GM21515 (cell line): ENCODE data around the gene TBX22.
"Not testable (repeated sequence)": the region's sequence is repeated elsewhere in the genome, so short reads cannot be mapped to it uniquely, and the experiment has no call there.

Experiments used
- ATAC-seq: cut with Tn5 transposase; IDR thresholded peaks from one replicate; pipeline ENCODE4 v1.9.1; 2021; ENCODE audit not compliant: unreplicated experiment

TBX22 gene, protein sequence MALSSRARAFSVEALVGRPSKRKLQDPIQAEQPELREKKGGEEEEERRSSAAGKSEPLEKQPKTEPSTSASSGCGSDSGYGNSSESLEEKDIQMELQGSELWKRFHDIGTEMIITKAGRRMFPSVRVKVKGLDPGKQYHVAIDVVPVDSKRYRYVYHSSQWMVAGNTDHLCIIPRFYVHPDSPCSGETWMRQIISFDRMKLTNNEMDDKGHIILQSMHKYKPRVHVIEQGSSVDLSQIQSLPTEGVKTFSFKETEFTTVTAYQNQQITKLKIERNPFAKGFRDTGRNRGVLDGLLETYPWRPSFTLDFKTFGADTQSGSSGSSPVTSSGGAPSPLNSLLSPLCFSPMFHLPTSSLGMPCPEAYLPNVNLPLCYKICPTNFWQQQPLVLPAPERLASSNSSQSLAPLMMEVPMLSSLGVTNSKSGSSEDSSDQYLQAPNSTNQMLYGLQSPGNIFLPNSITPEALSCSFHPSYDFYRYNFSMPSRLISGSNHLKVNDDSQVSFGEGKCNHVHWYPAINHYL

DNA sequence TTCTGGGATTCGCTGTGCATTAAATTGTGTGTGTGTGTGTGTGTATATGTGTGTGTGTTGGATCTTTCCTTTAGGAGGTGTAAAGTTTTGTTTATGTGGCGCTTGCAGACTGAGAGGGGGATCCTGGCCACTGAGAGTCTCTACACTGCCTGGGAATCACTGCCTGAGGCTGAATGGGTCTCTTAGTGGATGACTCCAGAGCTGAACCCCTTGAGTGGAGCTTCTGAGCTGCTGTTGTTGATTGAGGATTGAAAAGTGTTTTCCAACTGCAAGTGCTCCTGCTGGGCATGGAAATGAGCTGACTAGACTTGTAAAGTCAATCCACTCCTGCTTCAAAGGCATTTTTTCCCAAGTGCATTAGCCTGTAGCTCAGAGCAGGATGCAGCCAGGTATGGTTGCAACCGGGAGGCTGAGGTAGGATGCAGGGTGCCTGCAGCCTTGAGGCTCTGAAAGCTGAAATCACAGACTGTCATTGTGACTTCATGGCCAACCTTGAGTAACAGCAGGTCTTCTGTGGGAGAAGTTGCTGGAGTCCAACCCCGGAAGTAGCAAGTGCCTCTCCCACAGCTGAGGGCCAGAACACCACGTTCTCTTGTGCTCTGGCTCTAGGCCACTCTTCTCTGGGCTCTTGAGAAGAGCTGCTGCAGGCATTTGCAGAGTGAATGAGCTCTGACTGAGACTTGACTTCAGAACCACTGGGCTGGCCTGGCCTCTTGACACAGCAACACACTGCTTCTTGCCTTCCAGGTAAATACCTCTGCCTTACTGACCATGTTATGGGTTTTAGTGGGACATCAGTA, at the start of gene TBX22:
Gene TBX22, plus strand, starts transcription at position 613 of the 800 bp plus-strand sequence. CDS start 7,517 bp downstream, outside the sequence.
- no peak for ATAC-seq

DNA sequence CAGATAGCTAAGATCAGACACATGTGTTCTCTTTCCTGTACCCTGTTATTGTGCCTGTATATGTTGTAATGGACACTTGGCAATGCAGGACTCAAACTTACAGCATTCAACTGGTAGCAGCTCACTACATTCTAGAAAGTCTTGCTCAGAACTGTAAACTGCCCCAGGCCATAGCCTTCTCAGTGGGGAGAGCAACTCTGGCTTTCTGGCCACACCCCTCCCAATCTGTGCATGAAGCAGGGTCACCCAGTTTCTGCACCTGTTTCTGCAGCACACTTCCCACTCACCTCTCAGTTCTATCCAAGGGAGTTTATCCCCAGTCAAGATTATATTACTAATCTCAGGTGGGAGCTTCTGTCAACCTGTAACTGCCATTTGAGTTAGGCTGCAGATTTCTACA, 38.9 kb upstream of the TBX22 start:
- no peak for ATAC-seq

DNA sequence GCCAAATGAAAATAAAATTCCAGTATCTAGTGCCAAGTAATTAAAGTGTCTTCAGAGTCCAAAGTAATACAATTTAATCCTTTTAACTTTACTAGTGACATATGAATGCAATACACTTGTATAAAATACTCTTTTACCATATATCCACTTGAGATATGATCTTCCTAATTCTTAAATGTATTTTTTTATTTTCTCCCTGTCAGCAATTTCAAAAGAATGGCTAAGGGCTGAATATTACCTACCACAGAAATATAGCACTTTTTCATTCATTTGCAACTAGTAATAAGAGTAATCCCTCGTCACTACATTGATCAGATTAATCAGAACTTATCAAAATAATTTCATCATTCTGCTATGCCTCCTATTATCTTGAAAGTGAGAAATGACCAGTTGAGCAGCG, 10.1 kb upstream of the TBX22 start:
- no peak for ATAC-seq

DNA sequence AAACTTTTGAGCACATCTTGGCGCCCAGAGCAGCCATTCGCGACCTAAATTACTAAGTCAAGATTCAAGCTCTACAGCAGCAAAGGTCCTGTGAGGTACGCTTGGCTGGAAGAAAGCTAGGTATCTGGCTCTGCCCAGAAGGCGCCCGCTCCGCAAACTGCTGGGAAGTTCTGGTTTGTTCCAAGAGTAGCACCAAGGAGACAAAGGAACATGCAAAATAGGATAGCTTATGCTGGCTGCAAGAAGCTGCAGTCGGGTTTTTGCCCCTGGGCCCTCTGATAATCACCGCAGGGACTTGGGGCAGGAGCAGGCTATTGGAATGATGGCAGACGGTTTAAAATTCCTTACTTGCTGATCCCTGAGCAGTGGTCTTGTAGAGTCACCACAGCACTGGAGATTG, 3.0 kb upstream of the TBX22 start:
- ATAC-seq: no peak

DNA sequence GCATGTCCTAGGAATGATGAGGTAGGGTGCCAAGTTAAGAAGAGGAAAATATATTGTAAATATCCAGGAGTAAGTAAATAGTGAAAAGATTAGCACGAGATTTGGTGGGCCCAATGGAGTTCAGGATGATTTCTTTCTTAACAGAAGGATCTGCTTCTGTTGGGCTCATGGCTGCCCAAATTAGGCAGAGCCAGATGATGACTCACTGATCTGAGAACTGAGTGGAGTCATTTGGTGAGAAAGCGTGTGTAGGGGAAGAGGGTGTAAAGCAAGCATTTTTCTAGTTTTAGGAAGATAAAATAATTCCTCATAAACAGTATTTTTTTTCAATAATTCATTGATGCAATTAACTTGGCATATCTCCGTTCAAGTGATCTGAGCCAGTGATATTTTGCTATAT, 1.6 kb downstream of the TBX22 start:
- ATAC-seq: no peak

DNA sequence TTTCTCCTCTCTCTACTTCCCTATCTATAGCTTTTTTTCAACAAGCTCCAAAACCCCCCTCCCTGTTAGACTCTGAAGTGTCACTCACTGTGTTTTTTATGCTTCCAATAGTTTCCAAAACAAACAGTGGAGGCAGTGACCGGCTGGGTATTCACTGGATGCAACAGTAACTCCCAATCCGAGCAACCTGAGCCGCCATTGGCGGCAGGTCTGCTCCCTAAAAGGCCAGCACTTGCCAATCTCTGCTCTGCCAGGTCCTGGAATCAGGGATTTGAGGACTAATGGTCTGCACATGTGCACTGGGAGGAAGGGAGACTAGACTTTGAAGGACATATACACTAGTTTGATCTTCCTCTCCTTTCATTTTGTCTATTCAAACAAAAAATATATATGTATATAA, 7.1 kb downstream of the TBX22 start:
- ATAC-seq: no peak

DNA sequence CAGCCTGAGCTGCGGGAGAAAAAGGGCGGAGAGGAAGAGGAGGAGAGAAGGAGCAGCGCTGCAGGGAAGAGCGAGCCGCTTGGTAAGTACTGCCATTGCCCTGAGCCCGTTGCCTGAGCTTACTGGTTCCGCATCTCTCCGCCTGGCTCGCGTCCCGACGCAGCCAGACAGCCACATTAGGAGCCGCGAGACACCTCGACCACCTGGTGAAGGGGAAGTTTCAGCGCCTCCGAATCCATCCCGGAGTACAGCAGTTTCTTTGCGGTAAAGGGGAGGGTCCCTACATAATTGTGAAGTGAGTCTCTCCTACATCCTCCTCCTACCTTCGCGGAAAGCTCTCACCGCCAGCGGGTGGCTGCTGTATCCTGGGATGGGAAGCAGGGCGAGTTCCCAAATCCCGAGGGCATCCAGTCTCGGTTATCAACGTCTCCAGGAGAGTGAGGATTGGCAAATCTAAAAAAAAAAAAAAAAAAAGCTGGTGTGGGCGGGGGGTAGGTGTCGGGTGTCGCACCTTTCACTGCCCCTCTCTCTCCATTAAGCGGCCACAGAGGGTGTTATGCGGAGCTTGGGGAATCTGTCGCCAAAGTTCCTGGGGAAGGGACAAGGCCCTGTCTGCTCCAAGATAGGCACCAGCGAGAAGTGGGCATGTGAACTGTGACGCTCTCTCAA, 7.9 kb downstream of the TBX22 start:
- ATAC-seq: no peak

DNA sequence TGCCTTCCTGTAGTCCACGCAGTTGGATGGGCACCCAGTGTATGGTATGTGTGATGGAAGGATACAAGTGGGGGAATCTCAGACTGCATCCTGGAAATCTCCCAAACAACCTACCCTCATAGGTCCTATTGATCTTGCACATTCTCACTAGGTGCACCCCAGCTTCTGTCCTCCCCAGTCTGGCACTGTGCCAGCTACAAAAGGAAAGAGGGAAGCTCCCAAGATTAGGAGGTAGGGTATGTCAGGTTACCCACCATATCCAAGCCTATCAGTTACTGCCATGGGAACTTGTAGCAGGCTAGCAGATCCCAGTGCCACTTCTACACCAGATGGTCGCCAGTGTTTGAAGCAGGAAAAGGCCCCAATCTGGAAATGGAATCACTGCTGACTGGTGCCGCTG, 11.6 kb downstream of the TBX22 start:
- ATAC-seq: no peak

DNA sequence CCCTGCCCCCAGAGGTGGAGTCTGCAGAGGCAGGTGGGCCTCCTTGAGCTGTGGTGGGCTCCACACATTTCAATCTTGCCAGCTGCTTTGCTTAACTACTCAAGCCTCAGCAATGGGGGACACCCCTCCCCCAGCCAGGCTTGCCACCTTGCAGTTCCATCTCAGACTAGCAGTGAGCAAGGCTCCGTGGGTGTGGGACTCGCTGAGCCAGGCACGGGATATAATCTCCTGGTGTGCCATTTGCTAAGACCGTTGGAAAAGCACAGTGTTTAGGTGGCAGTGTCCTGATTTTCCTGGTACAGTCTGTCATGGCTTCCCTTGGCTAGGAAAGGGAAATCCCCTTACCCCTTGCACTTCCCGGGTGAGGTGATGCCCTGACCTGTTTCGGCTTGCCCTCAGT, 51.6 kb downstream of the TBX22 start:
- not testable (repeated sequence) for ATAC-seq

DNA sequence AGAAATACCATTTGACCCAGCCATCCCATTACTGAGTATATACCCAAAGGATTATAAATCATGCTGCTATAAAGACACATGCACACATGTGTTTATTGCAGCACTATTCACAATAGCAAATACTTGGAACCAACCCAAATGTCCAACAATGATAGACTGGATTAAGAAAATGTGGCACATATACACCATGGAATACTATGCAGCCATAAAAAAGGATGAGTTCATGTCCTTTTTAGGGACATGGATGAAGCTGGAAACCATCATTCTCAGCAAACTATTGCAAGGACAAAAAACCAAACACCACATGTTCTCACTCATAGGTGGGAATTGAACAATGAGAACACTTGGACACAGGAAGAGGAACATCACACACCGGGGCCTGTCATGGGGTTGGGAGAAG, 61.1 kb downstream of the TBX22 start:
- ATAC-seq: not testable (repeated sequence)
